GM19238 (cell line): Measurements from ENCODE around the gene GNB1L.
"Not testable (repeated sequence)": the region's sequence is repeated elsewhere in the genome, so short reads cannot be mapped to it uniquely, and the experiment has no call there.

Source experiments
- DNase-seq: peaks from one replicate; pipeline ENCODE4 v3.0.0; 2011; ENCODE audit warnings: low spot score; ENCODE audit not compliant: insufficient read length

GNB1L gene

DNA sequence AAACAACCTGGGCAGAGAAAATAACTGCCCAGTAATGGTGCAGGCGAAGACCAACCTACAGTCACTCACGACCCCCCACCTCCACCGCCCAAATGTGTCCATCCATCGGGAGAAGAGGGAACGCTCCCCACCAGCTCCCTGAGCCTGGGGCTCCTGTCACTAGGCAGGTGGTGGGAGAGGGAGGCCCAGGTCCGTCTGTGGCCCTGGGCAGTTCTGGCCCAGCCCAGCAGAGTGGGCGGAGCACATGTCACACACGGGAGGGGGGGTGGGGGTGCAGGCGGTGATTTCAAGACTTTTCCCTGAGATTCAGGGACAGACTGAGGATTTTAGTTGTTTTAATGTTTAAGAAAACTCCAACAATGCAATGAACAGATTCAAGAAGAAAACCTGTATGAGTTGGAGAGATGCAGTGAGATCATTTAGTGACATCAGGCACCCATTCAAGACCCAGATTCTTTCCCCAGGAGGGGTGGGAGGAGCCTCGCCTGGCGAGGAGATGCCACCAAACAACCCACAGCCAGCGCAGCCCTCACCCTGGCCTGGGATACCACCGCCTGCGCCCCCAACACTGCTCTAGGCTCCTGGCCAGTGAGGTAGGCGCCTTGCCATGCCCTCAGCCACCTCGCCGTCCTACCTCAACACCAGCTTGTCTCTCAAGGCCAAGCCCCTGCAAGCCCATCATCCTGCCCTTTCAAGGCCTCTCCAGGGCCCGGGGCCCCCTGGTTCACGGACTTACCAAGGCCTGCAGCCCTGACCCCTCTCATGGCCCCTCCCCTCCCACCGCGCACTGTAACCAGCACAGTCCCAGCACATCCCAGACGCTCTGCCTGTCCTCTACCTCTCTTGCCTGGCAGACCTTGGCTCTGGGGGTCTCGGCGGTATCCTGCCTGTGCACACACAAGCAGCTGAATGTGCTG lies 57.3 kb downstream of the GNB1L start:
- DNase-seq, result no peak

DNA sequence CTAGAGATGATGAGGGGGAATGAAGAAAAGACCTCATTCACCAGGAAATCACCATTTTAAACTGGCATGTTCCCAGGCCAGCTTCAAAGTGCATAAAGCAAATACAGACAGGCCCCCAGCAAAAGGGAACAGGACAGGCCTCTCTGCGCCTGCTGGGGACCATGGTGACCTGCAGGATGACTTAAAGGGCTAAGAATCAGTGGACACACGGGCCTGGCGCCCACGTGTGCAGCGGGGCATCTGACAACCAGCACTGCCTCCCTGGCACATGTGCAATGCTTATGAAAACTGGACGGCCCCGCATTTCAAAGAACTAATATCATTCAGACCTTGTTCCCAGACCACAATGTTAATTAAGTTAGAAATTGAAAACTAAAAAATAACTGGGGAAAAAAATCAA lies 58.5 kb downstream of the GNB1L start:
- DNase-seq, result no peak

DNA sequence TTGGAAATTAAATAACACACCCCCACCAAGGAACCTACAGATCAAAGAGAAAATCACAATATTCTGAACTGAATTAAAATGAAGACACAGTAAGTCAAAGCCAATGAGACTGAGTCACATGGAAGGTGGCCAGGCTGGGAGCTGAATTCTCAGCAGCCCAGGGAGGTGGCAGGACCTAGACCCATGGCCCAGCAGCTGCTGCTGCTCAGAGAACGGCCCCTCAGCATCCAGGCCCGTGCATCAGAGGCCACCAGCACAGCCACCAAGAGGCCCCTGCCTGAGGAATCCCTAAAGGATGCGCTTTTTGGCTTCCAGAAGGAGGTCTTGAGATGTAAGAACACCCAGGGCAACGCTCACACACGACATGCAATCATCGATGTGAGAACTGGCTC lies 59.1 kb downstream of the GNB1L start:
- DNase-seq, result no peak

DNA sequence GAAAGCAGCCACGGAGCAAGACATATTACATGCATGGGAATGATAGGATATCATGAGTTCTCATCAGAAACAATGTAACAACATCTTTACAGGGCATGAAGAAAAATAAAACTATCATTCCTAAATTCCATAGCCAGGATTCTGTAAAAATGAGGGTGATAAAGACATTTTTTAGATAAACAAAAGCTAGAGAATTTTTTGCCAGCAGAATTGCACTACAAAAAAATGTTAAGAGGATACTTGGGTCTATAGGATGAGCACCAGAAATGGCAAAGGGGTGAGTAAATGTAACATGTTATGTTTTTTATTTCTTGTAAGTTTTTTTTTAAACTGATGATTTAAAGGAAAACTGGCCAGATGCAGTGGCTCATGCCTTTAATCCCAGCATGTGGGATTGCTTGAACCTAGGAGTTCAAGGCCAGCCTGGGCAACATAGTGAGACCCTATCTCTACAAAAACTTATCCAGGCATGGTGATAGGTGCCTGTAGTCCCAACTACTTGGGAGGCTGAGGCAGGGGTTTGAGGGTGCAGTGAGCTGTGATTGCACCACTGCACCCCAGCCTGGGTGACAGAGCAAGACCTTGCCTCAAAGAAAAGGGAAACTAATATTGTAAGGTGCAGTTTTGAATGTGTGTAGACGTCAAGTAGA lies 60.9 kb downstream of the GNB1L start:
- no peak for DNase-seq

DNA sequence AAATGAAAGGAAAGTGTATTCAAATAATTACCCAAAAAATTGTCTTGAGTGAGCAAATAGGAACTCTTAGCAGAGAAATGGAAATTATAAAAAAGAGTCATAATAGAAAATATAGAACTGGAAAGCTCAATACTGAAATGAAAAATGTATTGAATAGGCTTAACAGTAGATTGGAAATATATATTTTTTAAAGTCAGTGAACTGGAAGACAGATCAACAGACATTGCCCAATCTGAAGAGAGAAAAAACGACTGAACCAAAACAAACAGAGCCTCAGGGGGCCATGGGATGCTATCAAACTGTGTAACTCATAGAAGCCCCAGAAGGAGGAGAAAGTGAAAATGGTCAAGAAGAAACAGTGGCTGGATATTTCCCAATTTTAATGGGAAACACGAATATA lies 61.5 kb downstream of the GNB1L start:
- no peak for DNase-seq

DNA sequence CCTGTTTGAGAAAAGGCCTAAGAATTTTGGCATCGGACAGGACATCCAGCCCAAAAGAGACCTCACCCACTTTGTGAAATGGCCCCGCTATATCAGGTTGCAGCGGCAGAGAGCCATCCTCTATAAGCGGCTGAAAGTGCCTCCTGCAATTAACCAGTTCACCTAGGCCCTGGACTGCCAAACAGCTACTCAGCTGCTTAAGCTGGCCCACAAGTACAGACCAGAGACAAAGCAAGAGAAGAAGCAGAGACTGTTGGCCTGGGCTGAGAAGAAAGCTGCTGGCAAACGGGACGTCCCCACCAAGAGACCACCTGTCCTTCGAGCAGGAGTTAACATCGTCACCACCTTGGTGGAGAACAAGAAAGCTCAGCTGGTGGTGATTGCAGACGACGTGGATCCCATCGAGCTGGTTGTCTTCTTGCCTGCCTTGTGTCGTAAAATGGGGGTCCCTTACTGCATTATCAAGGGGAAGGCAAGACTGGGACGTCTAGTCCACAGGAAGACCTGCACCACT lies 62.2 kb downstream of the GNB1L start:
- DNase-seq, result not testable (repeated sequence)

DNA sequence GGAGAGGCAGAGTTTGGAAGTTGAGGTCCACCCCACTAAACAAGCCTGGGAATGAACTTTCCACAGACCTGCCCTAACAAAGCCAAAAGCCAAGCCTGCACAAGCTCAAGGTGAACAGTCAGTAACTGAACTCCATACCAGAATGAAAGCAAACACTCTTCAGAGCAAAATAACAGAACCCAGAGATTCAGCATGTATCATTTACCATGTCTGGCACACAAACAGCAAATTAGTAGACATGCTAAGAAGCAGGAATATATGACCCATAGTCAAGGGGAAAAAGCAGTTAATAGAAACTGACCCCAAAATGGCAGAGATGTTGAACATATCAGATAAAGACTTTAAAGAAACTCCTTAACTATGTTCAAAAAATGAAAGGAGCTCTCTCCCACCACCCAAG lies 62.8 kb downstream of the GNB1L start:
- no peak for DNase-seq

DNA sequence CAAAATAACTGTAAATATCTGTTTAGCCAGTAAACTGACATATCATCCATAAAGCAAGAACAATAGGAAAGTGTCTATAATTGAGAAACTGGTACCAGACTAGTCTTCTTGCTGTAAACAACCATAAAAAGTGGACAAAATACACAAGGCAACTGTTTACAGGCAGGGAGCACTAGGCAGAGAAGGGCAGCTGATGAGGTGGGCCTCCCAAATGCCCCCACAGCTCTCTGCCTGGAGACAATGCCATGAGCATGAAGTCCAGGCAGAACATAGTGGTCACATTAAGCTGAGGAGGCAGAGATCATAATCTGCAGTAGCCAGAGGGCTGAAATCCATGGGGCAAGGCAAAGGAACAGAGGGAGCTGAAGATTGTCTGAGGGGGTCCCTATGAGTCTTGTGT lies 63.4 kb downstream of the GNB1L start:
- no peak for DNase-seq

DNA sequence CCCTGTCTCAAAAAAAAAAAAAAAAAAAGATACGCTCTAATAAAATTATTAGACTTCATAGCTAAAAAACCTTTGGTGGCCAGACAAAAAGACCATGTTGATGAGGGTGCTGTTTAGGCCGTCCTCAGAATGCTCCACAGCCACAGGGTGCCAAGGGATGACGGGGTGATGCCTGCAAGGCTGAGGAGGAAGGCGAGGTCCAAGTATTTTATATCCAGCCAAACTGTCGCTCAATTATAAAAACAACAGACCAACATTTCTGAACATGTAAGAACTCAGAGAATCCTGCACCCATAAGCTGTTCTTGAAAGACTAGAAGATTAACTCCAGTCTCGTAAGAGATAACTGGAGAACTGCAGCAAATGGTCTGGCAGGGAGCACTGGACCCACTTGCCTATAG lies 64.8 kb downstream of the GNB1L start:
- no peak for DNase-seq

DNA sequence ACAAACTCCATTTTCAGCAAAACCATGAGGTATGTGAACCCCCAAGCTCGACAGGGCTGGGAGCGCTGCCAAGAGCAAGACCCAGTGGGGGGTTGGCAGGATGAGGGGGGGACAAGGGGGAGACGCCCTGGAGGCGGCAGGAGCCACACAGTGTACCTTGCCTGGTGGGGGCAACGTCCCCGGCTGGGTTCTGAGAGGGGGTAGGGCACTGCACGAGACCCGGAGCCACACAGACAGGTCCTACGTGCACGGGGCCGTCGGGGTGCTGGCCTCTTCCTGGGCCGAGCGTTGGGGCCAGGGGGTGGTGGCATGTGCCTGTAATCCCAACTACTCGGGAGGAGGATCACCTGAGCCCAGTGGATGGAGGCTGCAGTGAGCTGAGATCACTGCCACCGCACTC lies 65.3 kb downstream of the GNB1L start:
- DNase-seq, result no peak

DNA sequence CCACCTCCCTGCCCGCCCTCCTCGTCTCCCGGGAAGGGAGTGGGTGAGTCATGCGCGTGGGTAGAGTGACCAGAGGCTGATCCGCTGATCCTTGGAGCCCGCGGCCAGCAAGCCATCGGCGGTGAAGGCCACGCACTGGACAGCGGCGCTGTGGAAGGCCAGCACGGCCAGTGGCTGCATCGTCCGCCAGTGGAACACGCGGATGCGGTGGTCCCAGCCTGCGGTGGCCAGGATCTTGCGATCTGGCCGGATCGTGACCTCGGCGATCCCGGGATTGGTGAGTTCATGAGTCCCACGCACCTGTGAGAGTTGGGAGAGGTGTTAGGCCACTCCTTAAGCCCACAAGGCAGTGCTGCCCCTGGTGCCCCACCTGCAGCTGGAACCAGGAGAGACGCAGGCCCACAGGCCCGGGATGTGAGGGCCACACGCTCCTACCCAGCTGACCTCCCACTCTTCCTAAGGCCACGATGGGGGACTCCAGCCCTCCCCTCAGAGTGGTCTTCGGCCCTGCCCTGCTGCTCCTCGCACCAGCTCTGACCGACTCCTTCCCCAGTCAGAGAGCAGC lies 65.9 kb downstream of the GNB1L start:
- DNase-seq, result no peak

DNA sequence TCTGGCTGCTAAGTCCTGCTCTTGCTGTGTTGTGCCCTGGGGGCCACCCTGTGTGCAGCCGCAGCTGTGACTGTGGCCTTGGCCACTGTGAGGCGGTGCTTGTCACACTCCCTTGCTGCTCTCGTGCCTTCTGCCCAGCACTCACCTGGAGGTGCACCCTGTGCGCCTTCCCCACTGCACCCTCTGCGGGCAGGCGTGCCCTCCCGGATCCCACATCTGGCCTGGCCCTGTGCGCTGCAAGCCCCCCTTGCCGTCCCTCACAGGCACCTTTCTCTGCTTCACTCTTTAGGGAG lies 66.9 kb downstream of the GNB1L start:
- no peak for DNase-seq

DNA sequence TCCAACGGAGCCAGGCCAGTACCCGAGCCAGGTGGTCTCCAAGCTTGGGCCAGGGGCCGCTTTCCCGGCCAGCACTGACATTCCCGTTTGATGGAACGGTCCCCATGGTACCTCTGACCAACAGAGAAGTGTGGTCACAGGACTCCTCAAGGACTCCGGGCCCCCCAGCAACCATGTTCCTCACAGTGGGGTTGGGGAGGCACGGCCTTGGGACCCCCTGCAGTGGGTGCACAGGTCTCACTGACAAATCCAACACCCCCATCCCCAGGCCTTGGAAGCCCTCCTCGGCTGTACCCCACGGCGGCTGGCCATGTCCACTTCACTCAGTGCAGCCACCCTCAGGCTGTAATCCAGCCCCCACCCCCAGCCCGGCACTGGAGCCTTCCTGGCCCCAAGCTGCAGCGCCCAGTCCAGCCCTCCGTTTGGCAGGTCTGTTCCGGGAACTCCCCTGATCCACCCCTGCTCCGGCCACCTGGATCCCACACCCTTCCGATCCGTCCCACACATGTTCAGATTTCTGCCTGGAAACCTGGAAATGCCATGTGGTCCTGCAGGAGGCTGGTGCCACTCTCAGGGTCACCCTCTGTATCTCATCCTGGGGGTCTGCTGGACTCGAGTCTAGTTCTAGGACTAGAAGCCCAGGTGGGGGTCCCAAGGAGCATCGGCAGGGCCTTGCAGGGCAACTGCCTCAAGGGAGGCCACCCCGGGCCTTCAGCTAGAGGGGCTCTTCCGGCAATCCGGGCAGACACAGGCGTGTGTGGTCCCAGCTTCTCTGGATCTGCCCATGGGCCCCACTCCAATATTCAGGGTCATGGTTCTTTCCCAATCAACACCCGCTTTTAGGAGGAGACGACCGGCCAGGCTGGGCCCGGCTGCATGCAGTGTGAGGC lies 67.5 kb downstream of the GNB1L start:
- no peak for DNase-seq

DNA sequence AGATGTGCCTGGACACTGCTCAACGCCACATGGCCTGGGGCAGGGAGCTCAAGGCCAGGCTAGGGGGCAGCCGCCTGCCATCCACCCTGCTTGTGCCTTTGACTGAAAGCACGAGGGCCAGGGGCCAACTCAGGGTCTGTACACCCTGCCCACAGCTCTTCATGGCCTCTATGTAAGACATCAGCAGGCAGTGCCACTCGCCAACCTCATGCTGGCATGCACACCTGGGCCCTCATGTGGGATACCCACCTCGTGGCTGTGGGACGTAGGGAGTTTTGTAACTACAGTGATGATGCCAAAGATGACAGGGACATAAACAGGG lies 68.4 kb downstream of the GNB1L start:
- no peak for DNase-seq

DNA sequence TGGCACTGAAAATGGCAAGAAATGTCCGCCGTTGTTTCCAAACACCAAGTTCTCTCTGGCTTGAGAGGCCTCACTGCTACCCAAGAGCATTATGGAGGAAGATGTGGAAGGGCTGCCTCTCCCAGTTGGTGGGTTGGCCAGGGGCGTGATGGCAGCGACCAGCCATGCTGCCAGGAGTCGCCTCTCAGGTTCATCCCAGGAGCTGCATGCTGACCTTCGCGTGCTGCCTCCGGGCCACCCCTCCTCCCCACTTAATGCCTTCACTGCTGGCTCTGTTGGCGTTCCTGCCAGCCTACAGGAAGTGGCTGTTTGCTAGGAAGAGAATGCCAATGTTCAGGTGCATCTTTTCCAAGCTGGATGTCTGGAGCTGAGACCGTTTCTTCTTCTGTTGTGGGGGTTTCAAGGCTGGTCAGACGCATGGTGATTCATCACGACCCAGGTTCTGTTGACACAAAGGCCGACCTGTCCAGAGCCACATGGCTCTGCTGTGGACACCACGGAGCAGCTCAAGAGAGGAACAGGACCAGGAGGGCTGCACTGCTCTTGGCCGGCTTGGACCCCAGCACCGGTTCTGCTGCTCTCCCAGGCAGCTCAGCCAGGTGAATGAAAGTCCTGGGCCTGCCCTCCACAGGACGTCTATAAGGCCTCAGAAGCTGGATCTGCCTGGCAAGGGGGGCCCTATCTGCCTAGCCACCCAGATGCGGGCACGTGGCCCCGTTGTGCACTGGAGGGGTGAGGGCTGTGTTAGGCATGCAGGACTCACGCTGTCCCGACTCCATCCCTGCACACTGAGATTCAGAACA lies 69.0 kb downstream of the GNB1L start:
- DNase-seq, result no peak

DNA sequence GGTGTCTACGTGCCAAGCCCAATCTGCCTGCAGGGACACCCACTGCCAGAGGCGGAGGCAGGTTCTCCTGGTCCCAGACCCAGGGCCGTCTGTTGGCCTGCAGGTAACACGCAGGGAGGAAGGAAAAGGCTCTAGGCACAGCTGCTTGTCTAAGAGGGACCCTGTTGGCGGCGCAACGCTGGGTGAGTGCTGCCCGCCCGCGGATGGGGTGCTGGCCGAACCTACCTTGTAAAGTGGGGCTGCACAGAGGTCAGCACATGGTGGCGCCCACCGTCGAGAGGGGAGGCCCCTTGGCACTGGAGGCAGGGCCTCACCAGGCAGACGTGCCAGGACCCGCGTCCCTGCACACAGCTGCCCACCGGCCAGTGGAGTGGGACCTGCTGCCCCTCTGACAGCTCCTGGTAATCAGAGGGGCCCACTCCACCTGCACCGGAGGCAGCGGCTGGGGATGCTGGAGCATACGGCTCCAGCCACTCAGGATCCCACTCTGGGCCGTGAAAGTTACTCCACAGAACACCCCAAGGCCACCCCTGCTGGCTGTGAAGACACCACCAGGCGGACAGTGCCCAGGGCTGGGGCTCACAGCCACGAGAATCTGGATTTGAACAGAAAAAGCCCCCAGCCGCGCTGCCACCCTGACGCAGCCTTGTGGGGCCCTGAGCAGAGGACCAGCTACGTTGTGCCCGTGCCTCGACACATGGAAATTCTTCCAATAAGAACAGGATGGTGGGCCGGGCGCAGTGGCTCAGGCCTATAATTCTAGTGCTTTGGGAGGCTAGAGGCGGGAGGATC lies 70.1 kb downstream of the GNB1L start:
- DNase-seq, result no peak

DNA sequence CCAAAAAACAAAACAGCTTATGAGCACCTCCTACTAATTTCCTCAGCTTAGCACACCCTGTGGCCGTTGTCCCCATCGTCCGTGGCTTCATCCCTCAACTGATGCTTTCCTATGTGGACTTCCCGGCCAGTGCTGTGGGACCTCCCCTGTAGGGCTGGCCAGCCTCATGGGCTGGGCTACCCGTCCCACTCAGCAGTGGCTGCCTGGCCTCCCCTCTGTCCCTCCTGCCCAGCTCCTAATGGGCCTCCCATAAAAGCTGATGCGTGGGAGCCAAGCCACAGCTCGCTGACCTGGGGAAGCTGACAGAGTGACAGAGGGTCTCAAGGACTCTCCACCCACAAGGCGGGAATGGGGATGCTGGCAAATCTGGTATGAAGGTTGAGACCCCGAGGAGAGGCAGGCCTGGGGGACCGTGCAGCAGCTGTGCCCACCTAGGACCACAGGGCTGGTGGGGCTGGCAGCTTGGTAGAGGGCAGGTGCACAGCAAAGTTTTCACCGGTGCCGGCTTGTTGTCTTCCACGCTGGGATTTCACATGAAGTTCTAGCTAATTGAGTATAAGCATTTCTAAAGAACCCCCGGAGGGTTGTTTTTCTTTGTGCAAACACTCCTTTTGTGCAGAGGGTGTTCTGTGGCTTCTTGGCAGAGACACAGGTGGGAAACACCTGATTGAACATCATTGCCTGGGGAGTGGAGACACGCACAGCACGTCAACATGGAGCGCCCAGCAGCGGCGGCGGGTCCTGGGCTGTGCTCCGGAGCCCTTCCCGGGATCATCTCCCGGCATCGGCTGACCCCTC lies 70.9 kb downstream of the GNB1L start:
- no peak for DNase-seq

DNA sequence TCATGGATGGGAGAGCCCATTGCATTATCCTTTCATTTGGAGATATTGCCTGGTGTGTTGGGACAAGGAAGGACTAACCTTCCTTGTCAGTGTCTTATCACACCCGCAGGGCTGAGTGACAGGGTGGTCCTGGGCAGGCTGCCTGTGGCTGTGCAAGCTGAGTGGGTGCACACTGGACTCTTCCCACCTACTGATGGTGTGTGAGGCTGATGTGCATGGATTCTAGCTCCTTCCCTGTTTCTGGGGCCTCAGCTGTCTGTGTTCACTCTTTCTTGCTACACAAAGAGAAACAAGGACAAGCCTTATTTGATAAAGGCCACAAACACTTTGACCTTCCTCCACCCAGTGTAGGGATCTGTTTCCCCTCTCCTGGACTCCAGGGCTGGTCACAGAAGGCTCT lies 72.1 kb downstream of the GNB1L start:
- DNase-seq, result no peak

DNA sequence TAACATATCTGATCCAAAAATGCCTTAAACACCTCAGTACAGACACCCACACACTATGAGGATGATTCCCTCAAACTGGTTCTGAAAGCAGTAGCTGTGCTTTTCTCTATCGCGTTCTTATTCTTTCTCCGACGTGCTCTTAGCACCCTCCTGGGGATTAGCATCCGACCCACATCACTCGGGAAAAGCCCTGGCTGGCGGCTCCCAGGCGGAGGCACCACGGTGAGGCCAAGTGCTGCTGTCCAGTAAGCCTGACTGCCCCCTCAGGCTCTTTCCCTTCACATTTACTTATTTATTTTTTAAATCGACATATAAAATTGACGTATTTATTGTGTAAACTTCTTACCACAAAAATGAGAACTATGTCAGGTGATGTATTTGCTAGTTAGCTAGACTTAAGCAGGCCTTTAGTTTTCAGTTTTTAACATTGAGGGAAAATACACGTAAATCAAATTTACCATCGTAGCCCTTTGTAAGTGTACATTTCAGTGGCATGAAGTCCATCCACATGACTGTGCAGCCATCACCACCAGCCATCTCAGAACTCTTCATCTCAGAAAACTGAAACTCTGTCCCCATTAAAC lies 74.9 kb downstream of the GNB1L start:
- DNase-seq, result no peak
